HFFc6 (cell line): Measurements from ENCODE around the gene EGFL7. TPM values are rescaled to one million over a fixed set of nuclear protein-coding genes. Genes with fewer than 3 reads are reported as not detected.

ENCODE experiments used
- DNase-seq: peaks from one replicate; pipeline ENCODE4 v3.0.0-alpha.2; 2018
- H3K27ac Mint-ChIP-seq: 2 replicates; pipeline ENCODE4 v1.8.0; 2020; ENCODE audit warnings: mild to moderate bottlenecking, mixed read lengths
- H3K27me3 Mint-ChIP-seq: 2 replicates; pipeline ENCODE4 v1.8.0; 2021; ENCODE audit warnings: mild to moderate bottlenecking, moderate library complexity, mixed read lengths; ENCODE audit not compliant: insufficient read depth
- H3K36me3 Mint-ChIP-seq: 2 replicates; pipeline ENCODE4 v1.8.0; 2021; ENCODE audit warnings: low read depth, mixed read lengths
- H3K4me1 Mint-ChIP-seq: 2 replicates; pipeline ENCODE4 v1.8.0; 2020; ENCODE audit warnings: low read depth, mixed read lengths
- H3K4me3 Mint-ChIP-seq: 2 replicates; pipeline ENCODE4 v1.8.0; 2020; ENCODE audit warnings: mild to moderate bottlenecking, moderate library complexity, mixed read lengths
- H3K9me3 Mint-ChIP-seq: 2 replicates; pipeline ENCODE4 v1.8.0; 2020; ENCODE audit warnings: mild to moderate bottlenecking, mixed read lengths
- CTCF ChIP-seq: fragments of 200-600 bp; sonication (generic); IDR thresholded peaks from 2 replicates; pipeline ENCODE4 v1.5.0; 2021; ENCODE audit warnings: antibody characterized with exemption, mild to moderate bottlenecking
- total RNA-seq, 6 experiments: library from RNA; stranded (reverse); fragmentation: NEBNext Ultra II Directional; extraction: Animal tissue kit (Norgen Biotek cat#: 25700); gene quantifications; 2 replicates in 1 of 6; 3 replicates in 5 of 6; pipeline ENCODE4 v1.2.3, GENCODE V29; 2021

Gene EGFL7
- total RNA-seq, 6 experiments from 2014 or later, result 3.5 to 6.3 (median 5.6) TPM

- Mint-ChIP-seq H3K27ac (no peak overlapping the region), H3K9me3 (no peaks in the 10 kb centered on the region), H3K4me3 (no peak overlapping the region), H3K36me3 (no peaks in the 10 kb centered on the region), H3K27me3 (peaks cover 16% of the 10 kb centered on the region), H3K4me1 (peaks cover 10% of the 10 kb centered on the region)
- DNase-seq, result peak; percentile 24
- no peak for TF ChIP-seq CTCF
Measured at GRCh38 chr9:136693490-136694162, 30.9 kb downstream of the EGFL7 start.

- Mint-ChIP-seq H3K4me3 (no peak overlapping the region), H3K27me3 (peaks cover 19% of the 10 kb centered on the region), H3K27ac (no peak overlapping the region), H3K4me1 (peaks cover 10% of the 10 kb centered on the region), H3K36me3 (no peaks in the 10 kb centered on the region), H3K9me3 (no peaks in the 10 kb centered on the region)
- TF ChIP-seq CTCF, result peak; percentile 86
- no peak for DNase-seq
Measured at GRCh38 chr9:136694163-136694871, 31.6 kb downstream of the EGFL7 start.

GRCh38 chr9:136694872-136695247 is 32.1 kb downstream of the EGFL7 start:
- Mint-ChIP-seq H3K4me1 (peaks cover 10% of the 10 kb centered on the region), H3K4me3 (no peak overlapping the region), H3K27me3 (peaks cover 19% of the 10 kb centered on the region), H3K9me3 (no peaks in the 10 kb centered on the region), H3K36me3 (no peaks in the 10 kb centered on the region), H3K27ac (no peak overlapping the region)
- TF ChIP-seq CTCF, result no peak
- DNase-seq, result no peak

GRCh38 chr9:136695435-136695895 is 32.7 kb downstream of the EGFL7 start:
- Mint-ChIP-seq H3K4me1 (peaks cover 14% of the 10 kb centered on the region), H3K9me3 (no peaks in the 10 kb centered on the region), H3K36me3 (no peaks in the 10 kb centered on the region), H3K4me3 (no peak overlapping the region), H3K27ac (no peak overlapping the region), H3K27me3 (peaks cover 26% of the 10 kb centered on the region)
- no peak for TF ChIP-seq CTCF
- DNase-seq, result no peak

GRCh38 chr9:136695955-136696354 is 33.2 kb downstream of the EGFL7 start:
- H3K4me3 Mint-ChIP-seq, result no peak overlapping the region
- H3K4me1 Mint-ChIP-seq, result peaks cover 14% of the 10 kb centered on the region
- H3K27me3 Mint-ChIP-seq, result peaks cover 29% of the 10 kb centered on the region
- no peak for TF ChIP-seq CTCF
- DNase-seq, result no peak
- H3K9me3 Mint-ChIP-seq, result no peaks in the 10 kb centered on the region
- no peak overlapping the region for H3K27ac Mint-ChIP-seq
- no peaks in the 10 kb centered on the region for H3K36me3 Mint-ChIP-seq
